Hepatocyte (in vitro differentiated cells): ENCODE data around the gene OGDHL.

Experiments
- CTCF ChIP-seq: fragments of 200-600 bp; sonication (generic); IDR thresholded peaks from 2 replicates; pipeline ENCODE4 v1.5.1; 2016; ENCODE audit warnings: antibody characterized with exemption, mild to moderate bottlenecking; ENCODE audit not compliant: poor library complexity
- EZH2phosphoT487 ChIP-seq: fragments of 200-600 bp; sonication (generic); IDR thresholded peaks from one replicate; pipeline ENCODE4 v1.6.1; 2018; ENCODE audit warnings: antibody characterized with exemption, mild to moderate bottlenecking, low read depth, moderate library complexity; ENCODE audit not compliant: unreplicated experiment, severe bottlenecking

- no peak for TF ChIP-seq CTCF
- no peak for TF ChIP-seq EZH2phosphoT487
These were observed 11.6 kb downstream of the OGDHL start for GRCh38 chr10:49750546-49750945.
